Stimulated activated CD4-positive, alpha-beta T cell treated with anti-CD3 and anti-CD28 coated beads, Interleukin-15, amount 100 ng/mL, for 1 hour (primary cell): ENCODE results near the gene FAF1.
"Not testable (repeated sequence)": the region's sequence is repeated elsewhere in the genome, so short reads cannot be mapped to it uniquely, and the experiment has no call there.

ENCODE experiments used
- DNase-seq, 2 donors: peaks; one replicate each; pipeline ENCODE4 v3.0.0-alpha.2; 2020; ENCODE audit warnings: low read depth in 1 of 2, low spot score in 1 of 2

FAF1 gene

DNA sequence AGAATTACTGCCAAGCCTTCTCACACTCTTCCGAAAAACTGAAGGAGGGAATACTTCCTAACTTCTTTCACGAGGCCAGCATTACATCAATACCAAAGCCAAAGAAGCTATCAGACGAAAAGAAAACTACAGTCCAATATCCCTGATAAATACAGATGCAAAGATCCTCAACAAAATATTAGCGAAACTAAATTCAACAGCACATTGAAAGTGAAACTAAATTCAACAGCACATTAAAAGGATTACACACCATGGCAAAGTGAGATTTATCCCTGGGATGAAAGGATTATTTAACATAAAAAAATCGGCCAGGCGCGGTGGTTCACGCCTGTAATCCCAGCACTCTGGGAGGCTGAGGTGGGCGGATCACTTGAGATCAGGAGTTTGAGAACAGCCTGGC, 176.8 kb downstream of the FAF1 start:
- no peak for DNase-seq

DNA sequence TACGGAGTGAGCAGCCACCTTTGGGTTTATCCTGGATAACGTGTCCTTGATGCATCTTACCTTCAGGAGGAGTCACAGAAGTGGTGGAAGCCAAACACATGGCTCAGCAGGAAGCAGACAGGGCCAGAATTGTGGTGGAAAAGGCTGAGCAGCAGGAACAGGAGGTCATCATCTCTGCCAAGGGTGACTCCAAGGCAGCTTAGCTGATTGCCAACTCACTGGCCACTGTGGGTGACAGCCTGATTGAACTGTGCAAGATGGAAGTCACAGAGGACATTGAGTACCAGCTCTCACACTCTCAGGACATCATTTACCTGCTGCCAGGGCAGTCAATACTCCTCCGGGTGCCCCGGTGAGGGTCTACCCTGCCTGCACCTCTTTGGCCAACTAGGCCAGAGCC, 179.3 kb downstream of the FAF1 start:
- DNase-seq: no peak

DNA sequence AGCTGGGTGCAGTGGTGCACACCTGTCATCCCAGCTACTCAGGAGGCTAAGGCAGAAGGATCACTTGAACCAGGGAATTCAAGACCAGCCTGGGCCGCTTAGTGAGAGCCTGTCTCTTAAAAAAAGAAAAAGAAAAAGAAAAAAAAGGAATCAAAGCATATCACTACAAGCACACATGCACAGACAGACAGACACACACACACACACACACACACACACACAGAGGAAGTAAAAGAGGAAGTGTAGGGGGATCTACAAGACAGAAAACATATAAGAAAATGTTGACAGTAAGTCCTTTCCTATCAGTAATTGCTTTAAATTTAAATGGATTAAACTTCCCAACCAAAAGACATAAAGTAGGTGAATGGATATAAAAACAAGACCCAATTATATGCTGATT, 180.3 kb downstream of the FAF1 start:
- no peak for DNase-seq

DNA sequence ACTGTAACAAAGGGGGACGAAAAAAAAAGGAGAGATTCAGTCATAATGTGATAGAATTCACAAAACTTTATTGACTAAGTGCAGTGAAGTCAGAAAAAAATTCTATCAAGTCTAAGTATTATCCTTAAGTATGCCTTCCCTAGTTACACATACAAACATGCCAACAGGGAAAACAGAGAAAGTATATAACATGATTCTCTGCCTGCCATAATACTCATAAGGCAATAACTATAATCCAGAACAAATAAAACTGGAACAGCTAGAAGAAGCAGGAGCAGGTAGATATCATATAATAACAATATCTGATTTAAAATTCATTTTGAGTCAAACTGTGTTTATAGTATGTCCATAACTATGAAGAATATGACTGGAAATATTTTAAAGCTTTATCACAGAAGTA, 184.3 kb downstream of the FAF1 start:
- DNase-seq: no peak

DNA sequence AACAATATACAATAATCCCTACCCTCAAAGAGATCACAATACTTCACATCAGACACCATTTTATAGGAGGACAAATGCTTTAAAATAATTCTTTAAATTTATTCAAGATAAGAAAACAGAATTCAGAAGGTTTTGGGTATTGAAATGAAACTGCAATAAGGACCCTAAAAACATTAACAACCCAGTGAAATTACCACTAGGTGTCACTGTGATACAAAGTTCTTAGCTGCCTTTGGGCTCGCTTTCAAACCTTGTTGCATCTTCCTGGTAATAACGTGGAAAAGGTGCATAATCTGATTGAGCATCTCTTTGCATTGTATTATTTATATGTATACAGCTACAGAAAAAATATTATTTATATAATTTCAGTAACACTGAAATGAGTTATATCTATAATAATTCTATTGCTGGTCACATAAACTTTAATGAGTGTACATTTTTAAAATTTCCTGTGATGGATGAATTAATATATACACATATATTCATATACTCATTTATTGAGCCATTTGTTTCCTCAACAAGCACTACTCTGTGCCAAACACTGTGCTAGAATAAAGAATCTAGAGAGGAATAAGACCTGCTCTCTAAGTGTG, 185.2 kb downstream of the FAF1 start:
- DNase-seq: no peak

DNA sequence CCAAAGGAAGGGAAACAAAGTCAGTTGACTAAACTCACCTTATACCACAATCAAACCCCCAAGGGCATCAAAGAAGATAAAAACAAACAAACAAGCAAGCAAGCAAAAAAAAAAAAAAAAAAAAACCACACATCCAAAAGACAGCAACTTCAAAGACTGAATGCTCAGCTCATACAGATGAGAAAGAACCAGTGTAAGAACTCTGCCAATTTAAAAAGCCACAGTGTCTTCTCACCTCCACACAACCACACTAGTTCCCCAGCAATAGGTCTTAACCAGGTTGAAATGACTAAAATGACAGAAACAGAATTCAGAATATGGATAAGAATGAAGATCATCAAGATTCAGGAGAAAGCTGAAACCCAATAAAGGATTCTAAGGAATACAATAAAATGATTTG, 193.4 kb downstream of the FAF1 start:
- no peak for DNase-seq

DNA sequence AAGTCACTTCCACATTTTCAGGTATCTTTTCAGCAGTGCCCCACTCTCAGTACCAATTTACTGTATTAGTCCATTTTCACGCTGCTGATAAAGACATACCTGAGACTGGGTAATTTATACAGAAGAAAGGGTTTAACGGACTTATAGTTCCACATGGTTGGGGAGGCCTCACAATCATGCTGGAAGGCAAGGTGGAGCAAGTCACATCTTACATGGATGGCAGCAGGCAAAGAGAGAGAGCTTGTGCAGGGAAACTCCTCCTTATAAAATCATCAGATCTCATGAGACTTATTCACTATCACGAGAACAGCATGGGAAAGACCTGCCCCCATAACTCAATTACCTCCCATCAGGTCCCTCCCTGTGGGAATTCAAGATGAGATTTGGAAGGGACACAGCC, 203.5 kb downstream of the FAF1 start:
- DNase-seq: not testable (repeated sequence)

DNA sequence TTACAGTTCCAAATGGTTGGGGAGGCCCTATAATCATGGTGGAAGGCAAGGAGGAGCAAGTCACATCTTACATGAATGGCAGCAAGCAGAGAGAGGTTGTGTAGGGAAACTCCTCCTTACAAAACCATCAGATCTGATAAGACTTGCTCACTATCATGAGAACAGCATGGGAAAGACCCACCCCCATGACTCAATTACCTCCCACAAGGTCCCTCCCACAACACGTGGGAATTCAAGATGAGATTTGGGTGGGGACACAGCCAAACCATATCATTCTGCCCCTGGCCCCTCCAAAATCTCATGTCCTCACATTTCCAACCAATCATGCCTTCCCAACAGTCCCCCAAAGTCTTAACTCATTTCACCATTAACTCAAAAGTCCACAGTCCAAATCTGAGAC, 205.3 kb downstream of the FAF1 start:
- not testable (repeated sequence) for DNase-seq

DNA sequence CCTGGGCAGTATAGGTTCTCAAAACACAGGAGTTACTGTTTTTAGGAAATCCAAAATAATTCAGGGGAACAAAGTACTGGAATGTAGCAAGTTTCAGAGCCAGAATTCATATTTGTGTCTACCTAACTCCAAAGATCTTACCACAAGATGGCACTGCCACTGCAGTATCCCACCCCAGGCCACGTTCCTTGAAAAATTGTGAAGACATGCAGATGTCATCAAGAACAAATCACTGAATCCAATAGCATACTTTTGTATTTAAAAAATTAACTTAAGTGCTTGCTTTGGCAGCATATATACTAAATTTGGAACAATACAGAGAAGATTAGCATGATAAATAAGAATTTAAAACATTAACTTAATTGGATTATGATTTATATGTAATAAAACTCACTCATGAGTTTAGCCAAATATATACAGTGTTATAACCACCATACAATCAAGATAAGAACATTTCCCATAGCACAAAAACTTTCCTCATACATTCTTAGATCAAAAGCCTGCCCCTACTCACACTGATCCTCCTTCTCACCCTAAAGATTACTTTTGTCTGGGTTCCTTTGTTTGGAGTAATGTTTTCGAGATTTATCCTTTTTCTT, 209.9 kb downstream of the FAF1 start:
- DNase-seq: no peak

DNA sequence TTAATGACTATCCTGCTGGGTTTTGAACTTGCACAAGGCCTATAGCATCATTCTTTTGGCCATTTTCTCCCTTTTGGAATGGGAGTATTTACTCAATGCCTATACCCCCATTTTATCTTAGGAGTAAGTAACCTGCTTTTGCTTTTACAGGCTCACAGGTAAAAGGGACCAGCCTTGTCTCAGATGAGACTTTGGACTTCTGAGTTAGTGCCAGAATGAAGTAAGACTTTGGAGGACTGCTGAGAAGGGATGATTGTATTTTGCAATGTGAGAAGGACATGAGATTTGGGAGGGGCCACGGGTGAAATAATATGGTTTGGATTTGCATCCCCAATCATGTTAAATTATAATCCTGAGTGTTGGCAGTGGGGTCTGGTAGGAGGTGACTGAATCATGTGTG, 212.7 kb downstream of the FAF1 start:
- DNase-seq: no peak

DNA sequence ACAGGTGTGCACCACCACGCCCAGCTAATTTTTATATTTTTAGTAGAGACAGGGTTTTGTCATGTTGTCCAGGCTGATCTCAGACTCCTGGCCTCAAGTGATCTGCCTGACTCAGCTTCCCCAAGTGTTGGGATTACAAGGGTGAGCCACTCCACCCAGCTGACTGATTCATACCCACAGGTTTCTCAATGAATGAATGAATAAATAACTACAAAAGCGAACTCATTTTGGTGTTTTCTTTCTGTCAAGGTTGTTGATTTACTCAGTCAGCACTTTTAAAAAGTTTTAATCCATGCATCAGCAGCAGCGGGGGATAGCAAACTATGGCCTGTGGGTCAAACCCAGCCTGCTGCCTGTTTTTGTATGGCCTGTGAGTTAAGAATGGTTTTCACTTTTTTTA, 217.5 kb downstream of the FAF1 start:
- no peak for DNase-seq

DNA sequence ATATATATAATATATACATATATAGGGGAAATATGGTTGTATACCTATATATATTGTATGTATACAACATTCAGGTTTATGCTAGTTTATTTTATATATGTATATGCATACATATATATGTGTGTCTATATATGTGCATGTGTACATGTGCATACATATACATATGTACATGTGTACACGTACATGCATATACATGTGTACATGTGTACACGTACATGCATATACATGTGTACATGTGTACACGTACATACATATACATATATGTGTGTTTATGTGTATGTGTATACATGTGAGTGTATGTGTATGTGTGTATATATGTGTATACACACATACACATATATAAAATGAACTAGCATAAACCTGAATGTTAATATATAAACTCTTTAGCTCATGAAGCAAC, 220.9 kb downstream of the FAF1 start:
- no peak for DNase-seq

DNA sequence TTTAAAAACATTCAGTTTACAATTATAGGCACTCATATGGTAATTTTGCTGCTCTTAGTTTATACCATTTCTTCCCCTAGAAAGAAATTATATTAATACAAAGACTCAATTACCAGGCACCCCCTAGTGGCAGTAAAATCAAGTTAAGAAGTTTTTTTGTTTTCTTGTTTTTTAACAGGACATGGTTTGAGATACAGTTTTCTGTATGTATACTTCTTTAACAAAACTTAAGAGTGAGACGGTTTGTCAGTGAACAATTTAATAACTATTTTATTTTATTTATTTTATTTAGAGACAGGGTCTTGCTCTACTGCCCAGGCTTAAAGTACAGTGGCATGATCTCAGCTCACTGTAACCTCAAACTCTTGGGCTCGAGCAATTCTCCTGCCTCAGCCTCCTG, 224.6 kb downstream of the FAF1 start:
- DNase-seq: no peak

DNA sequence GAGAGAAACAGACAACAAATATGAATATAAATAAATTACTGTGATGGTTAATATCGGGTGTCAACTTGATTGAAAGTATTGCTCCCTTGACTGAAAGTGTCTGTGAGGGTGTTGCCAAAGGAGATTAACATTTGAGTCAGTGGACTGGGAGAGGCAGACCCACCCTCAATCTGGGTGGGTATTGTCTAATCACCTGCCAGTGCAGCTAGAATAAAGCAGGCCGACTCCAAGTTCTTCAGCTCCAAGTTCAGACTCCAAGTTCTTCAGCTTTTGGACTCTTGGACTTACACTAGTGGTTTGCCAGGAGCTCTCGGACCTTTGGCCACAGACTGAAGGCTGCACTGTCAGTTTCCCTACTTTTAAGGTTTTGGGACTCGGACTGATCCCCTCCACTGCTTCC, 232.5 kb downstream of the FAF1 start:
- DNase-seq: not testable (repeated sequence)

DNA sequence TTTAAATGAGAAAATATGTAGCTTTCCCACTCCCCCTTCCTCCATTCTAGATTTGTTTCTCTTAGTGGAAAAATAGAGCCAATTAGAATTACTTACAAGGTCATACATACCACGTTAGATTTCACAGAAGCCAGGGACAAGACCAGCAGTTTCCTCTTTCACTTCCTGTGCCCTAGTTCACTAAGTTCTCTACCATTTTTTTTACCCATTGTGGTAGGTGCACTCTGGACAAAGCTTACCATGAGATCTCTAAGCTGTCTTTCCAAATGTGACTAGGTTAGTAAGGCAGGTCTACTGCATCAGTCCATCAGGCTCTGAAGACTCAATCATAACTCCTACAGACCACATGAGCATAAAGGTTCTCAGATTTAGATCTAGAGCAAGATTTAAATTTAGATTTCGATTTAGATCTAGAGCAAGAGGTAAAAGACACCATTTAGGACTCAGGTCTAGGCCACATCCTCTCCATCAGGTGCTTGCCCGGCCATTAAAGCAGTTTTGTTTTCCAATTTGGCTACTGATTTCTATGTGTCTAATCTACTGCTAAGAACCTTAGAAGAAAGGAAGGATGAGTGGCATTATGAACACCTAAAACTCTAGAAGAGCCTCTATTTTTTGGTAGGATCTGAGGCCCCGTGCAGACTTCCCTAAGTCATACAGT, 235.3 kb downstream of the FAF1 start:
- DNase-seq: no peak

DNA sequence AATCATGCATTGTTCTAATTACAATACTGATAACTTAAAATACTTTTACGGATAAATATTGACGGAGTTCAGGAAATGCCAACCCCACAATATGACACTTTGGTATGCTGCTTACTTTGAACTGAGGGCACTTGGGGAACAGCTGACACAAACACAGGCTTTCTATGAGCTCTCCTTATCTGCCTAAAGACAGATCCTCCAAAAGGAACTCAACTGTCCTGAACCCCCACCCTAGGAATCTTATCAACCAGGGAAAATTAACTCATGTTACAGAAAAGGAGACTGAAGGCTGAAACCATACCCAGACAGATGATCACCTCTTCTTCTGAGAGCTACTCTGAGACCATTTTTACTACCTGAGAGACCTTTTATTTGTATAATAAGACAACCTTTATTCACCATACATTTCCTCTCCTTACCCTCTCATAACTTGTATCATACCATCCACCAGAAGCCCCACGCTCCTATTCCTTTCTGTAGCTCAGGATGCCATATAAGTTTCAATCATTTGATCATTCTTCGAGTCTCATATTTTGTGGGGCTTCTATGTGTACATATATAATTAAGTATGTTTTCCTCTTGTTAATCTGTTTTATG, 239.5 kb downstream of the FAF1 start:
- DNase-seq: no peak

DNA sequence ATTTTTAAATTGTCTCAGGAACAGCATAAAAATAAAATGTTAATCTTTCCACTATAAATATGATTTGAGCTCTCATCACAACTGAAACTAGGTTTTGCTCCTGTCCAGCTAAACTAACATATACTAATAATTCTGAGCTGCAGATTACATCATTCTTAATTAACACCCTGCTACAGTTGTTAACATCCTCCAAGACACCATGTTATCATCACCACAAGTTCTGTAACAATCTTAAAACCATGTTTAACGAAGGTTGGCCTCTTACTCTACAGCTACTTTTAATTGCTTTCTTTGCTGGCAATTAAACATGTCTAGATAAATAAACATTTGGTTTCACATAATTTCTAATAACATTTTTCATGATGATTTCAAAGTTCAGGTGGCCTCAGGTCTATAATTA, 240.9 kb downstream of the FAF1 start:
- DNase-seq: no peak

DNA sequence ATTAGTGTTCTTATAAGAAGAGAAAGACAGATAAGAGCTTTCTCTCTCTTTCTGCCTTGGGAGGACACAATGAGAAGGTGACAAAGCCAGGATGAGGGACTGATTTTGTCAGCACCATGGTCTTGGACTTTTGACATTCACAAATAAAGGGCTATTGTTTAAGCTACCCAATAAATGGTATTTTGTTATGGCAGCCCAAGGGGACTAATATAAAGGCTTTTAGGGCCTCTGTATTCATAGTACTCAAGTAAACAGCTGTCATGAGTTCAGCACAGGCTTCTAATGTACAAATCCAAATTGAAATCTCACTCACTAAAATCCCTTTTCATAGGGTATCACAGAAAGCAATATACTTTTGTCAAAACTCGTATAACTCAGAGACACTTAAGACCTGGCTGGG, 242.7 kb downstream of the FAF1 start:
- no peak for DNase-seq

DNA sequence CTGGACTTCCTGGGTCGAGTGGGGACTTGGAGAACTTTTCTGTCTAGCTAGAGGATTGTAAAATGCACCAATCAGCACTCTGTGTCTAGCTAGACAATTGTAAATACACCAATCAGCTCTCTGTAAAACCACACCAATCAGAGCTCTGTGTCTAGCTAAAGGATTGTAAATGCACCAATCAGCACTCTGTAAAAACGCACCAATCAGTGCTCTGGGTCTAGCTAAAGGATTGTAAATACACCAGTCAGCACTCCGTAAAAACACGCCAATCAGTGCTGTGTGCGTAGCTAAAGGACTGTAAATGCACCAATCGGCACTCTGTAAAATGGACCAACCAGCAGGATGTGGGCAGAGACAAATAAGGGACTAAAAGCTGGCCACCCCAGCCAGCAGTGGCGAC, 243.6 kb downstream of the FAF1 start:
- DNase-seq: not testable (repeated sequence)

DNA sequence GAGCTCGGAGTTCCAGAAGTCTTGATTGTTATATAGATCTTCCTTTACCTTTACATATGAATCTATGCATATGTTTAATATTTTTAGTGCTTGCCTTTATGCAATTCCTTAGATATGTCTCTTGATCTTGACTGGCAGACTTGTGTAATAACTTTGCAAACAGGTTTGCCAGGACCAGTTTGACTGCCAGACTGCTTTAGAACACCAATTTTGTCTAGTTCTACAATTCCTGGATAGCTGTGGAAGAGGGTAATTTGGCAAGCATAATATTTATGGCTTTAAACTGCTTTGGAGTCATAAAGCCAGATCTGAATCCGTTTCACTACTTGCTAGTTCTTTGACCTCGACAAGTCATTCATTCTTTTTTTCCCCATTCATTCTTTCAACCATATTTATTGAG, 250.0 kb downstream of the FAF1 start:
- no peak for DNase-seq

DNA sequence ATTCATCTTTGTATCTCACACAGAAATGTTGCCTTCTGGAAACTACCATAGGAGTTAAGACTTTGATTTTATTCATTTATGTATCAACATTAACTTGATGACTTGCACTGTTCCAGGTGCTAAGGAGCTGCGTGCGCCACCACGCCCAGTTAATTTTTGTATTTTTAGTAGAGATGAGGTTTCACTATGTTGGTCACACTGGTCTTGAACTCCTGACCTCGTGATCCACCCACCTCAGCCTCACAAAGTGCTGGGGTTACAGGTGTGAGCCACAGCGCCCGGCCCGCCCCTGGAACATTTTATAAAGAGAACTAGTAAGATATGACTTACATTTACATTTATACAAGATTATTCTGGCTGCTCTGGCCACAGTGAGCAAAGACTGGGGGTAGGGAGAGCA, 252.2 kb downstream of the FAF1 start:
- no peak for DNase-seq

DNA sequence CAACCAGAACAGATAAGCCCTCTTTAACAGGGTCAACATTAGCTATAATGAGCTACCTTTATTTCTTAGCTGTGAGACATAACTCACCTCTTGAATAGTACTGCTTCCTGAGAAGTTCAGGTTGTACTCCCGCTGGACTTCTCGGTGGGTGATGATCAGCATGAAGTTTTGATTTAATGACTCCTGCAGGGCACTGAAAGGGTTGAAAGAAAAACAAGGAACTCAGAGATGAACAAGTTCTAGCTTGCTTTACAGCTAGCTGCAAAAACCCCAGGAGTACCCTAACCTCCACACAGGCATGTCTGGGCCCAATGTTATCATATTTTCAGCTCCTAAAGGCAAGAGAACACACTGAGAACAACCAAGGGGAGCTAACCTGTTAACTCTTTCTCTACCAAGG, 254.4 kb downstream of the FAF1 start:
- no peak for DNase-seq

DNA sequence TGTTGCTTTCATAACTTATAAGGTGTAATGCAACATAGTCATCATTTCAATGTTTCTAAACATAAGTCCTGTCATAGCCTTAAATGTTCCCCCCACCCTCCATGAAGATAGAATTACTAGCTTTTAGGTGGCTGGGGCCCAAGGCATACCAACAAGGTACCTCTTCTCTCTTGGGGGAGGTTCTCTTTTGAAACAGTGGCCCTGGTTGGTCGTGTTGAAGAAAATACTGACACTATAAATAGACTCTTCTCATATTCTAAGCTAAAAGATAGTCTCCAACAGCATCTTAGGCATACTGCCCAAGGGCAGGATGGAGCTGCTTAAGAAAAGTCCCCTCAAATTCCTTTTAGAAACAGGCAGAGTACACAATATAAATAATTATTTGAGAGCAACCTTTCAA, 255.0 kb downstream of the FAF1 start:
- no peak for DNase-seq
